GM21737 (cell line): ENCODE data around the gene EDN2.

ENCODE experiments used
- ATAC-seq: cut with Tn5 transposase; IDR thresholded peaks from one replicate; pipeline ENCODE4 v1.9.1; 2021; ENCODE audit warnings: mild to moderate bottlenecking, moderate library complexity; ENCODE audit not compliant: unreplicated experiment

Gene EDN2

DNA sequence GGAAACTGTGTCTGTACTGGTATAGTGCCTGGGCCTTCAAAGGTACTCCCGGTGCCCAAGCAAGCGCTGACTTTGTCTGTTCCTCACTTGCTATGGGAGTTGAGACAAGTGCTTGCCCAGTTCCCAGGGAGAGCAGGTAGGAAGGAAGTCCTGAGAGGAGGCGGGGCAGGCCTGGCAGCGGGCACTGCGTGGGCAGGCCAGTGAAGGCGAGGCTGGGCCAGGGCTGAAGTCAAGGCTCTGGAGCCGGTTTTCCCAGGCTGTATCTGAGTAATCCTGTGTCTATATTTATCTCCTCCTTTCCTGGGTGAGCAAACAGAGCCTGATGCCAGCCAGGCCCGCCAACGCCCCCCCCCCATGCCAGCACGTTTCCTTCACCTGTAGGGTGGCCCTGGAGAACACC, 15.9 kb upstream of the EDN2 start:
- ATAC-seq: no peak

DNA sequence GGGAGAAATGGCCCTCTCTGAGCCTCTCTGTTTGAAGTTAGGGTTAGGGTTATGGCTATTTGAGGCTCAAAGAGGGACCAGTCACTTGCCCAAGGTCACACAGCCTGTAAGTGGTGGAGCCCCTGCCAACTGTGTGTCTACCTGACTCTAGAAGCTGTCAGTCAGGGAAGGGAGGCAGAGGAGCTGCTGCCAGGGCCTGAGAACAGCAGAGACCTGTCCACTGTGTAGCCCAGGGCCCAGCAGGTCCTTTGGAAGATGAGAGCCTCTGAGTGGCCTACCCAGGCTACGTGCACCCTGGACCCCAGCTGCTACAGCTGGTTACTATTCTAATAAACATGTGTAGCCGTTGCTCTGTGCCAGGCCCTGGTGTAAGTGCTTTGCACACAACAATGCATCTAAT, 15.1 kb upstream of the EDN2 start:
- no peak for ATAC-seq

DNA sequence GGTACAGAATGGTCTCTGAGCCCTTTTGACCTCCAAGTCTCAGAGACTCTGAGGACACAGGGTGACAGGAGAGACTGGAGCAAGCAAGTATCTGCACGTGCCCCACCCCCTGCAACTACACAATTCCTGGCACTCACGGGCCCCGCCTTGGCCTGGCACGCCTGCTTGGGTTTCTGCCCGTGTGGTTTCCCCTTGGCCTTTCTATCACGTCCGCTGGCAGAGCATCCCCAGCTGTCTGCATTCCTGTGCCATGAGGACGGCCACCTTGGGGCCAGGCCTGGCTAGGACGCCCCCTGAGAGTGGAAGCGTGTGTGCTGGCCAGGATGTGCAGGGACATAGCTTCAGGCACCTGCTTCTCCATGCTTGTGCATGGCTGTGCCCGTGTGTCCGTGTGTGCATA, 14.3 kb upstream of the EDN2 start:
- ATAC-seq: no peak

DNA sequence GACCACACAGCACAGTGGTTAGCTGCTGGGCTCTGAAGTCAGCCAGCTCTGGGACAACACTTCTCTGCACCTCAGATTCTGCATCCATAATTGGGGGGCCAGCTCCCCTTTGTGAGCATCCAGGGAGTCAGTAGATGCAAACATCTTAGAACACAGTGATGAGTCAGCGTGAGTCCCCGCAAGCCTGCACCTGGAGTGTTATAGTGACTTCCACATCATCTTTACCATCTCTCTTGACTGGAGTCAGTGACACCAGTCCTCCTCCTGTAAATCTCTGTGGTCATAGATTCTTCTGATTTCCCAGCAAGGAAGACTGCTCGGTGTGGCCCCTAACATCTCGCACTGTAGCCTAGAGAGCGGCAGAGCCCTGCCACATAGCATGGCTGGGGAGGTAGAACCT, 13.9 kb upstream of the EDN2 start:
- ATAC-seq: no peak

DNA sequence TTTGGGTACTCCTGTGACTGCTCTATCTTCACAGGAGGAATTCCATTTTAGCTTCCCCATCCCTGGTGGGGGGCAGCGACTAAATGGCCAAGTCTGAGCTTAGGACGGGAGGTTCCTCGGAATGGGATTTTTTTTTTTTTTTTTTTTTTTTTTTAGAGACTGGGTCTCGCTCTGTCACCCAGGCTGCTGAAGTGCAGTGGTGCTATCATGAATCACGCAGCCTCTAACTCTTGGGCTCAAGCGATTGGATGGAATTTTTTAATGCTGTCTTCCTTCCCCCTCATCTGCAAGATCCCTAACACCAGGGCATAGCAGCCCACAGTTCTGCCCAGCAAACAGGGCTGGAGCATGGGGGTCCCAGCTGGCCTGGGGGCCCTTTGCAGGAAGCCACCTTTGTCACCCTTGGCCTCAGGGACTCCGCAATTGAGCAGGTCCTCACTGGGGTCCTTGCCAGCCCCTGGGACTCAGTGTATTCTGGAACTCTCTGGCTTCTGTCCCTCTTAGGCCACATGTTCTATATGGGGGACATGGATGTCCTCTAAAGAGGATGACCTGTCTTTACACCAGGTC, 13.1 kb upstream of the EDN2 start:
- no peak for ATAC-seq

DNA sequence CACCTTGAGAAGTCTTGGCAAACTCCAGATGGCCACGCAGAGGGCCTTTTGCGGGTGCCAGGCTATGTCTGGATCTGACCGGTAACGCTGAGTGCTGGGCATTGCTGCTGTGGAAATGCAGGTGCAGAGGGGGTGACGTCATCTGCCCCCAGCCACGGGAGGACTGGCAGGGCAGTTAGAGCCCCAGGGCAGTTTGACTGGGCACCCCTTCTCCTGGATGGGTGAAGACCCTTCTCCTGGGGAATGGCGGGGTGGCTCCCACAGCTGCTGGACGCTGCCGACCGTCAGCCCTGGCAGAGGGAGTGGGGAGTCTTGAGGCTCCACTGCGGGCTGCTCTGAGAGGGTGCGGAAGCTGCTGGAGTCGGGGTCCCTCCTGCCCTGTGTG, 12.6 kb upstream of the EDN2 start:
- ATAC-seq: no peak

DNA sequence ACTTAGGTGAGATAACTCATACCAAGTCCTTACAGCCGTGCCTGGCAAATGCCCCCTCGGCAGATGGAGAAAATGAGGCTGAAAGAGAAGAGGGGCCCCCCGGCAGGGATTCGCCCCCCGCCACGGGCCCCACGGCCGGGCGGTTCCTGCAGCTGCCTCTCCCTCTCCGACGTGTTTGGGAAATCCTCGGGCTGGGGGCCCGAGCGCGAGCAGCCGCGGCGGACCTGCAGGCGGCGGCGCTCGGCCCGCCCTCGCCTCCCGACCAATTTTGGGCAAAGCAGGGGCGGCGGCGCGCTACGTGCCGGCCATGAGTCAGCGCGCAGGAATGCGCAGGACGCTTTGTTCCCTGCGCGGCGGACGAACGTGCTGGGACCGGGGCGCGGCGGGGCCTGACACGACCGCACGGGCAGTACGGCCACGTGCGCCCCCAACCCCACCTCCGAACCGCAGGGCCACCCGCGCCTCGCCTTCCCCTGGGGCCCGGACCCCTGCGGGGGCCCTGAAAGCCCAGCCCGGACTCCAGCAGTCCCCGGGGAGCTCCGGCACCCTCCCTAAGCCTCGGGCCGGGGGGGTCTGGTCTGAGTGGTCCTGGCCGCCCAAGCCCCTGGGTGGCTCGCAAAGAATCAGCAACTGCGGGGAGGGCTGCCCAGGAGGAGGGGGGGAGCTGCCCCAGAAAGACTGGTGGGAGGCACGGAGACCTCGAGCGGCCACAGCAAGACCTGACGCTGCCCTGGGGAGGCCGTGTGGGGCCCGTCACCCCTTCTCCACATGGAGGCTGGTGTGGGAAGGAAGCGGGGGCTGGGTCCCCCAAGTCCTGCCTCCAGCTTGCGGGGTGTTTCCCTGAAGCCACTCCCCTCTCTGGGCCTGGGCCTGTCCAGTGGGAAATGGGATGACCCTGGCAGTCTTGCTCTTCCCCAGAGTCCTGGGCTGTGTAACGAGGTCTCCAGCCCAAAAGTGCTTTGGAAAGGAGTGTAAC, 11.9 kb upstream of the EDN2 start:
- ATAC-seq: no peak

DNA sequence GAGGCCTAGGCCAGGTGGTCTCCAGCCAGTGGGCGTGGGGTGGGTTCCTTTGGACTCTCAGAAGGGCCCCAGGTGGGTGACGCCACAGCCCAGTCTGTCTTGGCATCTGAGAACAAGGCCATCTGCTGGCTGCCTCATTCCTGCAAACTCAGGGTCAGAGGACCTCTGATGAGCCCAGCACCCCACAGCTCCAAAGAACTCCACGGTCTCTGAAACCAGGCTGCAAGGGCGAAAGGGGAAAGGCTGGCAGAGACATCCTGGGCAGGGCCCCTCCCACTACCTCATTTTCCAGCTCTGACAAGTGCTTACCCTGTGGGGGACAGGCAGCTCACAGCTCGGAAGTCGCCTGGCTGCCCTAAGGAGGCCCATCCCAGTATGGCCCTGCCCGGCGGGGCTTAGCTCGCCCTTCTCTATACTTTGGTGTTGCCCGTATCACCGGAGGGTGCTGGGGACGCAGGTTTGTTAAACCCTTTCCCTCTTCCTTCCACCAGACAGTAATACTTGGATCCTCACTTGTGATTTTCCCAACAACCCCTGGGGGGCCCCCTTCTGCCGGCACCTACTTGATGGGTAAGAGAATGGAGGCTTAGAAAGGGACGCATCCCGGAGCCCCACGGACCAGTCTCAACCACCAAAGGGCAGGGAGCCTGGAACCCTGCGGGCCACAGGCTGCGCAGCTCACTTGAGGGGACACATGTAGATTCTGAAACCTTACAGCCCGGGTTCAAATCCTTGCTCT, 10.9 kb upstream of the EDN2 start:
- no peak for ATAC-seq

DNA sequence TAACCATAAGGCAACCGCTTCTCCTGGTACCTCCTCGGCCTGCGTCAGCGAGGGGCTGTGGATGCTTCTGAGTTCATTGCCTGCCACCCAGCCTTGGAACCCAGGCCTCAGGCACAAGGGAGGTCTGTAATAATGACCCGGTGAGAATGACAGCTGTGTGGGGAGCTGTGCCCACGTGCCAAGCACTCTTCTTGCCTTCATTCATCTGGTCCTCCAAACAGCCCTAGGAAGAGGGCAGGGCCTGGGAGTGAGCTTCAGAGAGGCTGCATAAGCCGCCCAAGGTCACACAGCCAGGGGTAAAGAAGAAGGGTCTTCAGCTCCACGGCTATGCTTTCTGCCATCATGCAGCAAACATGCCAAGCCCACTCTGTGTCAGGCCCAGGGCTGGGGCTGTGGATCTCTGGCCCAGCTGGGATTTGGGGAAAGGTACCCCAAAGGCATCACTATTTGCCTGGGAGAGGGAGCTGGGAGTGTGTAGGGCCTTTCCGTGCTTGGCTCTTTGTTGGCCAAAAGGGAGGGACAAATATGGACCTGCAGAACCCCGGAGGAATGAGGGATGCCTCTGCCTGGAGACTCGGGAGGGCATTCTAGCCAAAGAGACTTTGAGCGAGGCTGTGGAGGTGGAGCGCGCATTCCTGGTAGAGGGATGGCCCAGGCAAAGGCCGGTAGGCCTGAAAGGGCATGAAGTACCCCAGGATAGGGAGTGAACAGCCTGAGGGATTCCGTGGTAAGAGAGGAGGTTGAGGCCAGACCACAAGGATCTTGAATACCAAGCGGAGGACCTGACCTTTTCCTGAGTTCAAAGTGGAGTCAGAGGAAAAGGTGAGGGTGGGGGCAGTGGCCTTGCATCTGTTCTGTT, 10.1 kb upstream of the EDN2 start:
- no peak for ATAC-seq

DNA sequence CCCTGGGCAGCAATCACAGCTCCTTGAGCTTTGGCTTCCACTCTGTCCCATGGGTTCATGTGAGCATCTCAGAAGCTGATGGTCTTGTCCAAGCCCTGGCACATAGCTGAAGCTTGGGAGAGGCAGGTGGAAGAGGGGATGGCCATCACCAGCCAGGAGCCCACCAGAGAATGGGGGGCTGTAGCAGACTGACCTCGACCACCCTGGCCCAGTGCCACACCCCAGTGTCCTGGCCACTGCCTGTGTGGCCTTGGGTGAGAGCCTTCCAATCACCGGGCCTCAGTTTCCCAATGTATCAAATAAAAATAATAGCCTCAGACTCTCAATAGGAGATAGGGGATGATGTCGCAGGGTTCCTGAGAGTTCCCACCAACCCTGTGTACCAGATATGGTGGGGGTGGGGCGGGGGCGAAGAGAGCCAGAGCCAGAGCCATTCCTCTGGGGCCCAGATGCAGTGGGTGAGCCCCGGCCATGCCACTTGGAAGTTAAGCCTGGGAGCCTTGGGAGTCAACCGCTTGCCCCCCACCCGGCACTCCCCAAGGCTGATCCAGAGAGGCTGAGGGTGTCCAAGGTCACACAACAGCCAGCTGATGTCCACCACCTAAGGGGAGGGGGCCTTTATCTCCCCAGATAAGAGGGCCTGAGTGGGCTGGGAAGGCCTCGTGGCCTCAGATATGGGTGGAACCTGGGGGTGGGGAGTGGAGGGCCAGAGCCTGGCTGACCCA, 9.3 kb upstream of the EDN2 start:
- no peak for ATAC-seq

DNA sequence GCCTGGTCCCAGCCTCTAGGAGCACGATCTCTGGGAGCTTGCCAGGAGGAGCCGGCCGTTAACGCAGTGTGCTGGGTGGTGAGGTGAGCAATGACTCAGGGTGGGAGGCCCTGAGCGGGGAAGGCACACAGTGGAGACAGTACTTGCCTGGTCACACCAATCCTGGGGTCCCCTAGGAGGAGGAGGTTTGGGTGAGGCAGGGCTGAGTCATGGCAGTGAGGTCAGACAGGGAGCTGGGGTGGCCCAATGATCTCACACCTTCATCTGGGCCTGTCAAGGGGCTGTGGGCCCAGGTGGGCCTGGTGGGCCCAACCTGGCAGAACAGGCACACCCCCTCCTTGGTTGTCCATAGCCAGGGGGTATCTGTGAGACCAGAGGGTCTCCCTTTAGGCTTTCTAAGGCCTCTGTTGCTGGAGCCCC, 8.6 kb upstream of the EDN2 start:
- ATAC-seq: no peak

DNA sequence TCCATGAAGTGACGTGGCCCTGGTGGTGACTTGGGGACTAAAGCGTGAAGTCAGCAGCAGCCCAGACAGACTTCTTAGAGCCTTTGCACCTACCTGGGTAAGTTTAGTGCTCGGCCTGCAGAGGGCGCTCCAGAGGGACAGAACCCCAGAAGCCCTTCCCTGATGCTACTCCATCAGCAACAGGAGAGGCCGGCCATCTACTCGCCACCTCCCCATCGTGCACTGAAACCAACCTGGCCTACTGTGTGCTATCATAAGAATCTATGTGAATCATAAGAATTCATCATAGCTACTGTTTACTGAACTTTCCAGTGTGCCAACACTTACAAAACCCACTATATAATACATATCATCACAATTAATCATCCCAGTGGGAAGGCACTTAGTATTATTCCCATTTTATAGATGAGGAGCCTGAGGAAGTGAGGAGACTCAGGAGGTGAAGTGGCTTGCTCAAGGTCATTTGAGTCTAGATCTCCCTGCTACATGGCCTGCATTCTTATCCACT, 7.9 kb upstream of the EDN2 start:
- ATAC-seq: no peak

DNA sequence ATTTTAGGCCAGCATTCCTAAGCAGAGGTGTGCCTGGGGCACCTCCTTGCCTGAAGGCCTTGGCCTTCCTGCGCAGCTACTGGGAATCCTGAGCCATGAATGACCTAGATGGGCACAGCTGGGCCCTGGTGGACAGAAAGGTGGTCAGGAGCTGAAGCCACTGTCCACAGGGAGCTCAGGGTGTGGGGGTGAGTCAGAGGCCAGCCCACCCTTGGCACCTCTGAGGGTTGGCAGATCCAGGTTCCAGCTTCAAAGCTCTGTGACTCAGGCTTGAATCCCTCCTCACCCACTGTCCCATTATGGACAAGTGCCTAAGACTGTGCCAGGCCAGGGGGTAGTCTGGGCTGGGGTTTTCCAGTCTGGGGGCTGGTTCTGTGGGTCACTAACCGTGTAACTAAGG, 6.4 kb upstream of the EDN2 start:
- no peak for ATAC-seq

DNA sequence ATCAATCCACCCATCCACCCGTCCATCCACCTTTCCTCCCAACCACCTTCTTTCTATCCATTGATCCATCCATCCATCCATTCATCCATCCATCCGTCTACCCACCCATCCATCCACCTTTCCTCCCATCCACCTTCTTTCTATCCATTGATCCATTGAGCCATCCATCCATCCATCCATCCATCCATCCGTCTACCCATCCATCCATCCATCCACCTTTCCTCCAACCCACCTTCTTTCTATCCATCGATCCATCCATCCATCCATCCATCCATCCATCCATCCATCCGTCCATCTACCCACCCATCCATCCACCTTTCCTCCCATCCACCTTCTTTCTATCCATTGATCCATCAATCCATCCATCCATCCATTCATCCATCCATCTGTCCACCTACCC, 5.1 kb upstream of the EDN2 start:
- no peak for ATAC-seq

DNA sequence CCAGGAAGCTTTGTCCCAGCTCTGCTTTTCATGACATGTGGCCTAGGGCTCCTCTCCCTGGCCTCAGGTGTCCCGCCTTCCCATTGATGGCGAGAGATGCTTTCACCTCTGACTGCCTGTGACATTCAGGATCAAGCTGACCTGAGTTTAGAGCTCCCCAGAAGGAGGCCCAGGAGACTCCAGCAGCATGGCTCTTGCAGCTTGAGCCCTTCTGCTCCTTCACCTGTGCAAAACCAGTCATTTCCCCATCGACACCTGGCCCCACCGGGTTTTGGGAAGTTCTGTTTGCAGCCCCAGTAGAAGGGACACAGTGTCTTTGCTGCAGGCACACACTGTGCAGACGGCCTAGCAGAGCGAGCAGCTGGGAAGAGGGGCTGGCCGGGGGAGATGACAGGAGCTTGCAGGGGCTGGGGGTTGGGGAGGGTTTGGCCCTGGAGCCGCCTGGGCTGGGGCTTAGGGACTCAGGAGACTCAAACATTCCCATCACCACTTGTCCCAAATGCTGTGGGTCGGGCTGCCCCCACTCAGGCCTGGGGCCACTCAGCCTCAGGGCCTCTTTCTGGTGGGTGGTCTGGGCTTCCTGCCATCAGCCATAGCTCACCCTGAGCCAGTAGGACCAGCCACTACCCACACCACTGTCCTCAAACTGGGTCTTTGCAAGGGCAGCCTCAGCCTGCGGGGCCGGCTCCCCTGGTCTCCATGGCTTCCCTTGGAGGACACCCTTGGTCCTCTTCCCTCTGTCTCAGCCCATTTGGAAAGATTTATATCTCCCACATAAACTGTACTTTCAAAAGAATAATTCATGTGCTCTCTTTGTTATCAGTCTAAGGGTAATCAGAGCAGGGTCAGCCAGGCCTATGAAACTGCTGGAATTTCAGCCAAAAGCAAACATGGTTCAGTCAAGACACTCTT, 3.8 kb upstream of the EDN2 start:
- ATAC-seq: no peak

DNA sequence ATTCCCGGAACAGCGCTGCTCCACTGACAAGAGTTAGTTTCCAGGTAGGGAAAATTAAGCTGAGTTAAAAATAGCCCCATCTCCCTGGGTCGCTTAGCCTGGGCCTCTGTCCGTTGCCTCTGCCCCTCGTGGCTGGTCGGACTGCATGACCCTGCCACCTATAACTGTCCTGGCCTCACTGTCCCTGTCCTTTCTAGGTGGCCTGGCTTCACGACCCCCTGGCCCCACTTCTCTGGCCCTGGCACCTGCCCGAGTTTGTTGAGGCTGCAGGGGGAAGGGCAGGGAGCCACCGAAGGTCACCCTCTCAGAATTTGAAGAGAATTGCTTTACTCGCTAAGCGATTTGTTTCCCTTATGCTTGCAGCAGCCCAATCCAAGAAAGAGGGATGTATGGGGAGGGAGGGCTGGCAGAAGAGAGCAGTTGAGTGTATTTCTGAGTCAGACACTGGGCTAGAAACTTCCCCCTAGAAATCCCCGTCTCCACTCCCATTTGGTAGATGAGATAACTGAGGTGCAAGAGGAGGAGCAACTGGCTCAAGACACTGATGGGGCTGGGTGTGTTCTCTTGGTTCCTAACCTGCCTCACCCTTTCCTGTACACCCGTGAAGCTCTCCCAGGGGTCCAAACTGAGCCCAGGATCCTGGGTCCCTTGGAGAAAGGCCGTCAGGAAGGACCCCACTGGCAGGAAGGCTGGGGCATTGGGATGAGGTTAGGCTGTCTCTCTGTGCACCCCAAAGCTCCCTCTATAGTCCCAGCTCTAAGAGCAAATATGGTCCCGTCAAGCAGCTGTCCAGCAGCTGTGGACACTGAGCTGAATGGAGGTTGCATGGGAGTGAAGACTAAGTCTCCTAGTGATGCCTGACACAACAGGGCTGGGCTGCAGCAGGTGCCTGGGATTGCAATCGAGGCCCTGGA, 2.9 kb upstream of the EDN2 start:
- no peak for ATAC-seq

DNA sequence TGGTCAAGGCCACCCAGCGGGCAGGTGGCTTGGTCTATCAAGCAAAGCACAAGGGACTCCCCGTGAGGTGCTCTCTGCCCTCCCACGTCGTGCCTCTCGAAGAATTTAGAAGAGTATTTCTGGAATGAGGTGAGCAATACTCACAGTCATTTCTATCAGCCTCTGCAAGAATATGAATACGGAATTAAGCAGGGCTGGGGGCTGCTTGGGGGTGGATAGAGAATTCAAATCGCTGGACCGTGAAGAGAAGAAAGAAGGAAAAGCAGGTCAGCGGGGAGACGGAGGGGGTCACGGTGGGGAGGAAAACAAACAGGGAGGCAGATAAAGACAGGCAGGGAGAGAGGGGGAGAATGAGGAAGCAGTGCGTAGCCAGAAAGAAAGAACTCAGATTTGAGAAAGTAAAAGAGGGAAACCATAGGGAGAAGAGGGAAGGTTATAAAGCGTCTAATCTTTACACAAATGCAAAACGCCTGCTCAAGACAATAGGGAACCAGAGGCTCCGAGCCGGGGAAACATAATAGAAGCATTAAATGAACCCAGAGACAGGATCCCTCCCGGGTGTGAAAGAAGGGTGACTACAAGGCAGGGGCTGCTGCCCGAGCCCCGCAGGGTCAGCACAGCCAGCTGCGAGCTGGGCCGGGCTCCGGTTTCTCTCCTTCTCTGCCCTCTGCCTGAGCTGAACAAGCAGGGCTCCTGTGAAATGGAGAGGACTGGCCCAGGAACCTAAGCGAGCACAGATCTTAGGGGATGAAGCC, 2.1 kb upstream of the EDN2 start:
- no peak for ATAC-seq
